Measurements from ENCODE around the gene SLC9A9.

DNA sequence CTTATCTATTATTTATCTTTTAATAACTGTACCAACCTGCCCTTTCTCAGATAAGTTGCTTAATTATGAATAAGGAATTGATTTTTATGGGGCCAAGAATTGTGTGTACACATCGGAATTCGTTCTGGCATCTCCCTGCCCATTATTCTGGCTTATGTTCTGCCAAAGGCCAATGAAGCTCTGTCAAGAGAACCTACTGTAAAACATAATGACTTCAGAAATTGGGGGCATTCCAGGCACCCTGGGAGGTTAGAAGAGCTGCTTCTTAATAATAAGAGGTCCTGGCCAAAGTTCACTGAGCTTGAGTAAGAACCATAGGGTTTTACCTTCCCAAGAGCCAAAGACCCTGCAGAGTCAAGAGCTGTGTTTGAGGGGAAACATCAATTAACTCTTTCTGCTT, 261.7 kb downstream of the SLC9A9 start:
- TF ChIP-seq, protein P1, sequence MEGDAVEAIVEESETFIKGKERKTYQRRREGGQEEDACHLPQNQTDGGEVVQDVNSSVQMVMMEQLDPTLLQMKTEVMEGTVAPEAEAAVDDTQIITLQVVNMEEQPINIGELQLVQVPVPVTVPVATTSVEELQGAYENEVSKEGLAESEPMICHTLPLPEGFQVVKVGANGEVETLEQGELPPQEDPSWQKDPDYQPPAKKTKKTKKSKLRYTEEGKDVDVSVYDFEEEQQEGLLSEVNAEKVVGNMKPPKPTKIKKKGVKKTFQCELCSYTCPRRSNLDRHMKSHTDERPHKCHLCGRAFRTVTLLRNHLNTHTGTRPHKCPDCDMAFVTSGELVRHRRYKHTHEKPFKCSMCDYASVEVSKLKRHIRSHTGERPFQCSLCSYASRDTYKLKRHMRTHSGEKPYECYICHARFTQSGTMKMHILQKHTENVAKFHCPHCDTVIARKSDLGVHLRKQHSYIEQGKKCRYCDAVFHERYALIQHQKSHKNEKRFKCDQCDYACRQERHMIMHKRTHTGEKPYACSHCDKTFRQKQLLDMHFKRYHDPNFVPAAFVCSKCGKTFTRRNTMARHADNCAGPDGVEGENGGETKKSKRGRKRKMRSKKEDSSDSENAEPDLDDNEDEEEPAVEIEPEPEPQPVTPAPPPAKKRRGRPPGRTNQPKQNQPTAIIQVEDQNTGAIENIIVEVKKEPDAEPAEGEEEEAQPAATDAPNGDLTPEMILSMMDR (IDR thresholded peaks at IDR 0.05; ENCODE audit: low read length), result no peak
- no peak for TF ChIP-seq EZH2phosphoT487 (IDR thresholded peaks at IDR 0.05; ENCODE audit: low read length)
